Ovary (tissue), 9 donors: Measurements from ENCODE around the gene NR5A1. TPM values are rescaled to one million over a fixed set of nuclear protein-coding genes. Genes with fewer than 3 reads are reported as not detected.

ENCODE experiments used
- DNase-seq, 5 donors: peaks; one replicate each; pipeline ENCODE4 v3.0.0-alpha.2; 2019 to 2020
- H3K27ac ChIP-seq, 2 donors: fragments of 200-600 bp; one replicate each; pipeline versions ENCODE4 v1.5.1 to v1.8.0; 2019 to 2022
- H3K27me3 ChIP-seq: fragments of 200-600 bp; one replicate; pipeline ENCODE4 v1.8.0; 2022
- H3K36me3 ChIP-seq: fragments of 200-600 bp; sonication (generic); one replicate; pipeline ENCODE4 v1.5.1; 2019
- H3K4me1 ChIP-seq: one replicate; pipeline ENCODE4 v1.8.1; 2013; ENCODE audit warnings: mild to moderate bottlenecking, moderate library complexity; ENCODE audit not compliant: insufficient read depth
- H3K4me3 ChIP-seq: fragments of 200-600 bp; sonication (generic); one replicate; pipeline ENCODE4 v1.5.1; 2017
- H3K9me3 ChIP-seq, 2 donors: fragments of 200-600 bp in 1 of 2; sonication (generic) in 1 of 2; one replicate each; pipeline versions ENCODE4 v1.5.1 to v1.8.1; 2013 to 2019; ENCODE audit warnings: mild to moderate bottlenecking in 1 of 2, moderate library complexity in 1 of 2
- CTCF ChIP-seq, 3 donors: fragments of 450-650 bp in 2 of 3; fragments of 200-600 bp in 1 of 3; IDR thresholded peaks; one replicate each; pipeline versions ENCODE4 v1.5.1 to v1.8.0; 2016 to 2022; ENCODE audit warnings: antibody characterized with exemption in 3 of 3, mild to moderate bottlenecking in 1 of 3
- EP300 ChIP-seq: sonication (generic); formaldehyde crosslinking; IDR thresholded peaks from one replicate; pipeline ENCODE4 v1.6.1; 2017; ENCODE audit warnings: antibody characterized with exemption
- POLR2A ChIP-seq: fragments of 450-650 bp; IDR thresholded peaks from one replicate; pipeline ENCODE4 v1.6.1; 2017; ENCODE audit warnings: antibody characterized with exemption, mild to moderate bottlenecking, moderate library complexity
- WGBS, 3 donors: extraction: QIAGEN DNeasy Blood & Tissue Kit in 1 of 3; methylation state at CpG; one replicate each; pipeline versions ENCODE4 v1.1.5 to v1.1.7; 2013 to 2017; 5-methylcytosine and 5-hydroxymethylcytosine counted together
- intact Hi-C, 4 donors: fragments of 100-400 bp; cut with DNase I; formaldehyde crosslinking; loops; one replicate each; pipeline versions ENCODE4 v1.11.0 to v1.15.1; 2022 to 2023
- polyA plus RNA-seq, 2 donors: library from polyadenylated mRNA; stranded (reverse); fragments of 200-250 nt in 1 of 2; fragments of 350-450 nt in 1 of 2; fragmentation: Illumina TruSeq in 1 of 2; extraction: RNeasy Lipid Tissue Mini Kit (QIAGEN cat#74804) in 1 of 2; gene quantifications; one replicate each; pipeline ENCODE4 v1.2.3, GENCODE V29; 2013 to 2014
- total RNA-seq, 7 donors: library from RNA; depleted of rRNA in 2 of 7; stranded (reverse); fragments of >200 nt in 2 of 7; fragmentation: NEBNext Ultra II Directional in 3 of 7; extraction: Animal tissue kit (Norgen Biotek cat#: 25700) in 3 of 7; gene quantifications; one replicate each; pipeline versions ENCODE4 v1.1.0 to v1.2.4, GENCODE V29; 2016 to 2023
- donor health status: DM: no; HTN: no; CAD: no; lungs with moderate emphysema.
- donor health status: DM: no; HTN: no; CAD: no.
- donor health status: Bipolar disorder and iron deficiency.
- donor health status: DM: yes; HTN: yes; CAD: no.
- donor health status: DM: no; HTN: no; CAD: no.
- donor health status: DM: yes; HTN: yes; CAD: no.

Gene NR5A1
- total and polyA plus RNA-seq, 9 donors = 14.7 to 73.6 (median 50.2) TPM

- Histone ChIP-seq H3K27ac (no peak overlapping the region), H3K4me3 (no peak overlapping the region), H3K27me3 (no peaks in the 10 kb centered on the region), H3K9me3 (no peaks in the 10 kb centered on the region), H3K4me1 (peaks cover 3% of the 10 kb centered on the region), H3K36me3 (no peaks in the 10 kb centered on the region)
- TF ChIP-seq CTCF (IDR thresholded peaks at IDR 0.05) (no peak), EP300 (no peak), POLR2A (no peak)
- no peak for DNase-seq
- WGBS, 3 donors = 55 to 63% (median 61%) methylated on average over 21 of the region's 21 CpGs
- intact Hi-C loops = no loop called here
Observed at GRCh38 chr9:124475158-124475867, 31.9 kb downstream of the NR5A1 start.

- intact Hi-C loops = no loop called here
- H3K36me3 ChIP-seq = no peaks in the 10 kb centered on the region
Observed at GRCh38 chr9:124474151-124474550, 33.0 kb downstream of the NR5A1 start.

GRCh38 chr9:124473310-124473709 lies 33.9 kb downstream of the NR5A1 start:
- TF ChIP-seq CTCF (IDR thresholded peaks at IDR 0.05) (no peak), EP300 (no peak), POLR2A (no peak)
- DNase-seq = no peak
- intact Hi-C loops = no loop called here
- H3K9me3 ChIP-seq = no peaks in the 10 kb centered on the region
- no peaks in the 10 kb centered on the region for H3K36me3 ChIP-seq
- H3K27ac ChIP-seq = no peak overlapping the region
- H3K4me3 ChIP-seq = no peak overlapping the region
- H3K4me1 ChIP-seq = peaks cover 3% of the 10 kb centered on the region
- 69 to 77% (median 74%) methylated on average over 10 of the region's 10 CpGs for WGBS, 3 donors
- H3K27me3 ChIP-seq = no peaks in the 10 kb centered on the region

More at GRCh38 chr9:124474151-124474550, 33.0 kb downstream of the NR5A1 start:
- Histone ChIP-seq H3K27me3 (no peaks in the 10 kb centered on the region), H3K27ac (no peak overlapping the region), H3K4me3 (no peak overlapping the region), H3K9me3 (no peaks in the 10 kb centered on the region), H3K4me1 (peaks cover 3% of the 10 kb centered on the region)
- TF ChIP-seq POLR2A = no peak
- no peak for DNase-seq
- WGBS, 3 donors = 70 to 85% (median 71%) methylated on average over 4 of the region's 4 CpGs

- WGBS, 3 donors = 69 to 79% (median 72%) methylated on average over 7 of the region's 7 CpGs
- no peak for DNase-seq
- intact Hi-C loops = no loop called here
- TF ChIP-seq CTCF (IDR thresholded peaks at IDR 0.05) (no peak), POLR2A (no peak)
- Histone ChIP-seq H3K4me3 (no peak overlapping the region), H3K9me3 (no peaks in the 10 kb centered on the region), H3K36me3 (no peaks in the 10 kb centered on the region), H3K4me1 (peaks cover 3% of the 10 kb centered on the region), H3K27me3 (no peaks in the 10 kb centered on the region), H3K27ac (no peak overlapping the region)
Observed at GRCh38 chr9:124472770-124473169, 34.4 kb downstream of the NR5A1 start.

GRCh38 chr9:124471761-124472160 lies 35.4 kb downstream of the NR5A1 start:
- Histone ChIP-seq H3K27ac (no peak overlapping the region), H3K4me1 (no peaks in the 10 kb centered on the region), H3K36me3 (no peaks in the 10 kb centered on the region), H3K4me3 (no peak overlapping the region), H3K27me3 (no peaks in the 10 kb centered on the region), H3K9me3 (no peaks in the 10 kb centered on the region)
- no peak for TF ChIP-seq POLR2A
- no peak for TF ChIP-seq CTCF (IDR thresholded peaks at IDR 0.05)
- TF ChIP-seq EP300 = no peak
- intact Hi-C loops = no loop called here
- 73 to 82% (median 77%) methylated on average over 9 of the region's 9 CpGs for WGBS, 3 donors
- DNase-seq = no peak
